Loucy (cell line): Measurements from ENCODE around the gene FAM236B.
"Not testable (repeated sequence)": the region's sequence is repeated elsewhere in the genome, so short reads cannot be mapped to it uniquely, and the experiment has no call there.

Source experiments
- CTCF ChIP-seq: fragments of 200-600 bp; sonication (generic); conservative IDR thresholded peaks from 2 replicates; pipeline ENCODE4 v1.5.1; 2014; ENCODE audit warnings: mild to moderate bottlenecking, antibody characterized with exemption, low read length
- EZH2phosphoT487 ChIP-seq: fragments of 200-600 bp; IDR thresholded peaks from 2 replicates; pipeline ENCODE4 v1.6.1; 2018; ENCODE audit warnings: antibody characterized with exemption, mild to moderate bottlenecking, moderate library complexity, borderline replicate concordance

GRCh38 chrX:72777467-72777790, 5.0 kb downstream of the FAM236B start:
- not testable (repeated sequence) for TF ChIP-seq CTCF, EZH2phosphoT487
